ENCODE measurements around the gene KISS1R.

Gene KISS1R

GRCh38 chr19:879711-880438 lies 37.3 kb upstream of the KISS1R start:
- no peak overlapping the region for H3K4me3 ChIP-seq (ENCODE audit: low read length in 2 of 2)
- H2AFZ ChIP-seq (ENCODE audit: low read length): no peak overlapping the region
- no peaks in the 10 kb centered on the region for H3K27me3 ChIP-seq (ENCODE audit: control insufficient read depth in 3 of 3, insufficient read depth in 3 of 3, low read depth in 1 of 3, low read length in 3 of 3)
- no peak overlapping the region for H2AK5ac ChIP-seq (ENCODE audit: low read depth, low read length)
- no peak overlapping the region for H2BK120ac ChIP-seq (ENCODE audit: low read depth, low read length)
- DNase-seq (ENCODE audit: low spot score): no peak
- H3K9me3 ChIP-seq (replicated peaks in 1 of 2; ENCODE audit: control insufficient read depth in 2 of 2, insufficient read depth in 1 of 2, low read depth in 1 of 2, low read length in 2 of 2): peaks cover 0 to 6% of the 10 kb centered on the region in 2 donors
- peaks cover 53 to 76% of the 10 kb centered on the region in 2 donors for H3K36me3 ChIP-seq (replicated peaks in 1 of 2; ENCODE audit: control insufficient read depth in 2 of 2, insufficient read depth in 2 of 2, low read length in 2 of 2)
- no peak overlapping the region for H3K27ac ChIP-seq (replicated peaks; ENCODE audit: low read length)
- no peak overlapping the region for H2BK12ac ChIP-seq (ENCODE audit: low read length)
- H3K79me1 ChIP-seq (ENCODE audit: low read depth, low read length): peaks cover 12% of the 10 kb centered on the region
- no peak overlapping the region for H3K4ac ChIP-seq (ENCODE audit: low read length)
- no peak overlapping the region for H4K91ac ChIP-seq (ENCODE audit: low read depth, low read length, poor library complexity)
- no peak overlapping the region for H4K8ac ChIP-seq (ENCODE audit: low read depth, low read length)
- no peak overlapping the region for H3K14ac ChIP-seq (ENCODE audit: low read length)
- peak overlapping the region; percentile 85 for H3K23ac ChIP-seq (ENCODE audit: low read depth, low read length, poor library complexity)
- H3K4me1 ChIP-seq (ENCODE audit: control insufficient read depth in 2 of 2, insufficient read depth in 1 of 2, low read depth in 1 of 2, low read length in 2 of 2): no peaks in the 10 kb centered on the region
- no peak overlapping the region for H2BK15ac ChIP-seq (ENCODE audit: low read length)
- no peak overlapping the region for H2BK5ac ChIP-seq (ENCODE audit: low read length)
- no peak overlapping the region for H3K4me2 ChIP-seq (ENCODE audit: insufficient read depth, low read length, poor library complexity, severe bottlenecking)
- no peak overlapping the region for H3K18ac ChIP-seq (ENCODE audit: low read length)
- no CpG with 5 or more reads among the region's 37 CpGs for WGBS, 2 donors (ENCODE audit: extremely low coverage in 2 of 2, insufficient read length in 2 of 2, insufficient replicate concordance in 1 of 2)
- H3K9ac ChIP-seq (ENCODE audit: low read depth, low read length, poor library complexity): no peak overlapping the region

GRCh38 chr19:881385-882071 lies 35.6 kb upstream of the KISS1R start:
- Histone ChIP-seq H2BK120ac (ENCODE audit: low read depth, low read length) (no peak overlapping the region), H3K27me3 (ENCODE audit: control insufficient read depth in 3 of 3, insufficient read depth in 3 of 3, low read depth in 1 of 3, low read length in 3 of 3) (no peaks in the 10 kb centered on the region), H3K27ac (replicated peaks; ENCODE audit: low read length) (no peak overlapping the region), H3K79me1 (ENCODE audit: low read depth, low read length) (peaks cover 15% of the 10 kb centered on the region), H2BK15ac (ENCODE audit: low read length) (no peak overlapping the region), H3K4me1 (ENCODE audit: control insufficient read depth in 2 of 2, insufficient read depth in 1 of 2, low read depth in 1 of 2, low read length in 2 of 2) (no peaks in the 10 kb centered on the region), H3K4me3 (ENCODE audit: low read length in 2 of 2) (peak overlapping the region in 1 of 2 donors; percentile 18), H4K91ac (ENCODE audit: low read depth, low read length, poor library complexity) (no peak overlapping the region), H2BK5ac (ENCODE audit: low read length) (peak overlapping the region; percentile 66), H3K18ac (ENCODE audit: low read length) (no peak overlapping the region), H3K4me2 (ENCODE audit: insufficient read depth, low read length, poor library complexity, severe bottlenecking) (no peak overlapping the region), H2BK12ac (ENCODE audit: low read length) (no peak overlapping the region), H3K23ac (ENCODE audit: low read depth, low read length, poor library complexity) (peak overlapping the region; percentile 73), H3K4ac (ENCODE audit: low read length) (no peak overlapping the region), H3K9ac (ENCODE audit: low read depth, low read length, poor library complexity) (peak overlapping the region; percentile 44), H2AK5ac (ENCODE audit: low read depth, low read length) (peak overlapping the region; percentile 75), H3K9me3 (replicated peaks in 1 of 2; ENCODE audit: control insufficient read depth in 2 of 2, insufficient read depth in 1 of 2, low read depth in 1 of 2, low read length in 2 of 2) (peaks cover 0 to 6% of the 10 kb centered on the region in 2 donors), H4K8ac (ENCODE audit: low read depth, low read length) (peak overlapping the region; percentile 43), H3K36me3 (replicated peaks in 1 of 2; ENCODE audit: control insufficient read depth in 2 of 2, insufficient read depth in 2 of 2, low read length in 2 of 2) (peaks cover 50 to 77% of the 10 kb centered on the region in 2 donors), H3K14ac (ENCODE audit: low read length) (no peak overlapping the region), H2AFZ (ENCODE audit: low read length) (no peak overlapping the region)
- WGBS, 2 donors (ENCODE audit: extremely low coverage in 2 of 2, insufficient read length in 2 of 2, insufficient replicate concordance in 1 of 2): no CpG with 5 or more reads among the region's 34 CpGs
- no peak for DNase-seq (ENCODE audit: low spot score)

GRCh38 chr19:882871-883497 lies 34.1 kb upstream of the KISS1R start:
- Histone ChIP-seq H2BK5ac (ENCODE audit: low read length) (no peak overlapping the region), H2AFZ (ENCODE audit: low read length) (no peak overlapping the region), H3K36me3 (replicated peaks in 1 of 2; ENCODE audit: control insufficient read depth in 2 of 2, insufficient read depth in 2 of 2, low read length in 2 of 2) (peaks cover 51 to 85% of the 10 kb centered on the region in 2 donors), H4K8ac (ENCODE audit: low read depth, low read length) (peak overlapping the region; percentile 17), H3K14ac (ENCODE audit: low read length) (no peak overlapping the region), H2AK5ac (ENCODE audit: low read depth, low read length) (no peak overlapping the region), H2BK15ac (ENCODE audit: low read length) (no peak overlapping the region), H3K4ac (ENCODE audit: low read length) (no peak overlapping the region), H3K4me2 (ENCODE audit: insufficient read depth, low read length, poor library complexity, severe bottlenecking) (no peak overlapping the region), H2BK120ac (ENCODE audit: low read depth, low read length) (no peak overlapping the region), H3K27me3 (ENCODE audit: control insufficient read depth in 3 of 3, insufficient read depth in 3 of 3, low read depth in 1 of 3, low read length in 3 of 3) (no peaks in the 10 kb centered on the region), H3K27ac (replicated peaks; ENCODE audit: low read length) (no peak overlapping the region), H3K4me1 (ENCODE audit: control insufficient read depth in 2 of 2, insufficient read depth in 1 of 2, low read depth in 1 of 2, low read length in 2 of 2) (no peaks in the 10 kb centered on the region), H3K9ac (ENCODE audit: low read depth, low read length, poor library complexity) (no peak overlapping the region), H3K79me1 (ENCODE audit: low read depth, low read length) (peaks cover 12% of the 10 kb centered on the region), H4K91ac (ENCODE audit: low read depth, low read length, poor library complexity) (no peak overlapping the region), H3K18ac (ENCODE audit: low read length) (no peak overlapping the region), H3K4me3 (ENCODE audit: low read length in 2 of 2) (no peak overlapping the region), H2BK12ac (ENCODE audit: low read length) (no peak overlapping the region), H3K23ac (ENCODE audit: low read depth, low read length, poor library complexity) (no peak overlapping the region), H3K9me3 (replicated peaks in 1 of 2; ENCODE audit: control insufficient read depth in 2 of 2, insufficient read depth in 1 of 2, low read depth in 1 of 2, low read length in 2 of 2) (peaks cover 0 to 6% of the 10 kb centered on the region in 2 donors)
- no peak for DNase-seq (ENCODE audit: low spot score)
- WGBS, 2 donors (ENCODE audit: extremely low coverage in 2 of 2, insufficient read length in 2 of 2, insufficient replicate concordance in 1 of 2): no CpG with 5 or more reads among the region's 30 CpGs

GRCh38 chr19:883661-884211 lies 33.4 kb upstream of the KISS1R start:
- Histone ChIP-seq H3K23ac (ENCODE audit: low read depth, low read length, poor library complexity) (no peak overlapping the region), H2BK15ac (ENCODE audit: low read length) (no peak overlapping the region), H2BK5ac (ENCODE audit: low read length) (no peak overlapping the region), H3K4me2 (ENCODE audit: insufficient read depth, low read length, poor library complexity, severe bottlenecking) (no peak overlapping the region), H3K36me3 (replicated peaks in 1 of 2; ENCODE audit: control insufficient read depth in 2 of 2, insufficient read depth in 2 of 2, low read length in 2 of 2) (peaks cover 52 to 89% of the 10 kb centered on the region in 2 donors), H3K4me1 (ENCODE audit: control insufficient read depth in 2 of 2, insufficient read depth in 1 of 2, low read depth in 1 of 2, low read length in 2 of 2) (no peaks in the 10 kb centered on the region), H3K27ac (replicated peaks; ENCODE audit: low read length) (no peak overlapping the region), H3K9me3 (replicated peaks in 1 of 2; ENCODE audit: control insufficient read depth in 2 of 2, insufficient read depth in 1 of 2, low read depth in 1 of 2, low read length in 2 of 2) (peaks cover 0 to 6% of the 10 kb centered on the region in 2 donors), H2AFZ (ENCODE audit: low read length) (no peak overlapping the region), H3K4ac (ENCODE audit: low read length) (no peak overlapping the region), H3K14ac (ENCODE audit: low read length) (no peak overlapping the region), H2BK120ac (ENCODE audit: low read depth, low read length) (no peak overlapping the region), H2AK5ac (ENCODE audit: low read depth, low read length) (no peak overlapping the region), H4K8ac (ENCODE audit: low read depth, low read length) (no peak overlapping the region), H2BK12ac (ENCODE audit: low read length) (no peak overlapping the region), H3K27me3 (ENCODE audit: control insufficient read depth in 3 of 3, insufficient read depth in 3 of 3, low read depth in 1 of 3, low read length in 3 of 3) (no peaks in the 10 kb centered on the region), H3K9ac (ENCODE audit: low read depth, low read length, poor library complexity) (no peak overlapping the region), H4K91ac (ENCODE audit: low read depth, low read length, poor library complexity) (no peak overlapping the region), H3K79me1 (ENCODE audit: low read depth, low read length) (peaks cover 12% of the 10 kb centered on the region), H3K4me3 (ENCODE audit: low read length in 2 of 2) (no peak overlapping the region), H3K18ac (ENCODE audit: low read length) (no peak overlapping the region)
- no peak for DNase-seq (ENCODE audit: low spot score)
- no CpG with 5 or more reads among the region's 22 CpGs for WGBS, 2 donors (ENCODE audit: extremely low coverage in 2 of 2, insufficient read length in 2 of 2, insufficient replicate concordance in 1 of 2)

Data from neuronal stem cell (in vitro differentiated cells).